ENCODE results near the gene PRPF6. TPM values are rescaled to one million over a fixed set of nuclear protein-coding genes. Genes with fewer than 3 reads are reported as not detected.

PRPF6 gene
- total and polyA plus RNA-seq, 2 of the 13 experiments (the other 11 are each of a cell fraction or from before 2014, with no cell fraction given), result 63.7 to 101 TPM

GRCh38 chr20:63979557-63980316 lies 1.2 kb upstream of the PRPF6 start, which contains the start of gene SAMD10 (continued):
- TF ChIP-seq TCF12 (IDR thresholded peaks at IDR 0.05) (no peak), TCF12 (CRISPR knock-in tag; IDR thresholded peaks at IDR 0.05) (0 out of 2 replicates have a peak, but pooled peaks have one; percentile 46), SSRP1 (CRISPR knock-in tag; IDR thresholded peaks at IDR 0.05) (0 out of 2 replicates have a peak, but pooled peaks have one; percentile 9), SPEN (CRISPR knock-in tag; IDR thresholded peaks at IDR 0.05; ENCODE audit: low read depth) (peak; percentile 15), ZNF333 (CRISPR knock-in tag; IDR thresholded peaks at IDR 0.05; ENCODE audit: borderline replicate concordance) (peak; percentile 98), ZNF335 (CRISPR knock-in tag; IDR thresholded peaks at IDR 0.05) (no peak), MBNL3 (CRISPR knock-in tag; conservative IDR thresholded peaks at IDR 0.05) (no peak), ZNF878 (CRISPR knock-in tag; IDR thresholded peaks at IDR 0.05) (peak; percentile 18; the same call in 1 of the 2 replicates), SMAD1 (CRISPR knock-in tag; IDR thresholded peaks at IDR 0.05; ENCODE audit: borderline replicate concordance, low read depth) (peak; percentile 89; the same call in 1 of the 2 replicates), GABPB1 (CRISPR knock-in tag; IDR thresholded peaks at IDR 0.05) (no peak), ZNF589 (CRISPR knock-in tag; conservative IDR thresholded peaks at IDR 0.05) (0 out of 2 replicates have a peak, but pooled peaks have one; percentile 48), ZFP36L1 (CRISPR knock-in tag; IDR thresholded peaks at IDR 0.05) (no peak), MATR3 (CRISPR knock-in tag; IDR thresholded peaks at IDR 0.05) (no peak; the same call in 1 of the 2 replicates), ZNF772 (CRISPR knock-in tag; IDR thresholded peaks at IDR 0.05) (peak; percentile 50; the same call in 1 of the 2 replicates), ZNF501 (CRISPR knock-in tag; IDR thresholded peaks at IDR 0.05) (peak; percentile 31; the same call in 1 of the 2 replicates), AGO2 (optimal IDR thresholded peaks at IDR 0.05; ENCODE audit: low read depth, low read length) (peak; percentile 7), ZNF710 (CRISPR knock-in tag; IDR thresholded peaks at IDR 0.05; ENCODE audit: borderline replicate concordance) (peak; percentile 73; the same call in 1 of the 2 replicates), HES4 (CRISPR knock-in tag; IDR thresholded peaks at IDR 0.05; ENCODE audit: borderline replicate concordance) (0 out of 2 replicates have a peak, but pooled peaks have one; percentile 23), ZBTB33 (CRISPR knock-in tag; IDR thresholded peaks at IDR 0.05) (peak; percentile 4; the same call in 1 of the 2 replicates), SIN3A (IDR thresholded peaks at IDR 0.05; ENCODE audit: borderline replicate concordance, low read depth, low read length) (peak; percentile 28; the same call in 1 of the 2 replicates), ETV6 (CRISPR knock-in tag; conservative IDR thresholded peaks at IDR 0.05) (no peak; the same call in 1 of the 2 replicates)
- TF ChIP-seq, protein P1, sequence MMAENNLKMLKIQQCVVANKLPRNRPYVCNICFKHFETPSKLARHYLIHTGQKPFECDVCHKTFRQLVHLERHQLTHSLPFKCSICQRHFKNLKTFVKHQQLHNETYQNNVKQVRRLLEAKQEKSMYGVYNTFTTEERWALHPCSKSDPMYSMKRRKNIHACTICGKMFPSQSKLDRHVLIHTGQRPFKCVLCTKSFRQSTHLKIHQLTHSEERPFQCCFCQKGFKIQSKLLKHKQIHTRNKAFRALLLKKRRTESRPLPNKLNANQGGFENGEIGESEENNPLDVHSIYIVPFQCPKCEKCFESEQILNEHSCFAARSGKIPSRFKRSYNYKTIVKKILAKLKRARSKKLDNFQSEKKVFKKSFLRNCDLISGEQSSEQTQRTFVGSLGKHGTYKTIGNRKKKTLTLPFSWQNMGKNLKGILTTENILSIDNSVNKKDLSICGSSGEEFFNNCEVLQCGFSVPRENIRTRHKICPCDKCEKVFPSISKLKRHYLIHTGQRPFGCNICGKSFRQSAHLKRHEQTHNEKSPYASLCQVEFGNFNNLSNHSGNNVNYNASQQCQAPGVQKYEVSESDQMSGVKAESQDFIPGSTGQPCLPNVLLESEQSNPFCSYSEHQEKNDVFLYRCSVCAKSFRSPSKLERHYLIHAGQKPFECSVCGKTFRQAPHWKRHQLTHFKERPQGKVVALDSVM (CRISPR knock-in tag; IDR thresholded peaks at IDR 0.05), result 0 out of 2 replicates have a peak, but pooled peaks have one; percentile 17
- TF ChIP-seq, protein P2, sequence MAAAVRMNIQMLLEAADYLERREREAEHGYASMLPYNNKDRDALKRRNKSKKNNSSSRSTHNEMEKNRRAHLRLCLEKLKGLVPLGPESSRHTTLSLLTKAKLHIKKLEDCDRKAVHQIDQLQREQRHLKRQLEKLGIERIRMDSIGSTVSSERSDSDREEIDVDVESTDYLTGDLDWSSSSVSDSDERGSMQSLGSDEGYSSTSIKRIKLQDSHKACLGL (CRISPR knock-in tag; IDR thresholded peaks at IDR 0.05), result peak; percentile 77

Measured in HepG2 (cell line).